Endodermal cell (in vitro differentiated cells): ENCODE results near the gene ODF2. TPM values are rescaled to one million over a fixed set of nuclear protein-coding genes. Genes with fewer than 3 reads are reported as not detected.
"Not testable (repeated sequence)": the region's sequence is repeated elsewhere in the genome, so short reads cannot be mapped to it uniquely, and the experiment has no call there.

ENCODE experiments used
- DNase-seq: peaks from one replicate; pipeline ENCODE4 v3.0.0-alpha.2; 2017
- H3K27ac ChIP-seq: 2 replicates; pipeline ENCODE4 v1.5.1; 2013; ENCODE audit warnings: mild to moderate bottlenecking, low read depth, low read length, moderate library complexity
- H3K27me3 ChIP-seq: 2 replicates; pipeline ENCODE4 v1.6.1; 2013; ENCODE audit warnings: mild to moderate bottlenecking, low read length, moderate library complexity; ENCODE audit not compliant: insufficient read depth, control insufficient read depth, poor library complexity, severe bottlenecking
- H3K36me3 ChIP-seq: 2 replicates; pipeline ENCODE4 v1.7.0; 2013; ENCODE audit warnings: mild to moderate bottlenecking, low read length, moderate library complexity; ENCODE audit not compliant: control insufficient read depth, insufficient read depth
- H3K4me1 ChIP-seq: one replicate; pipeline ENCODE4 v1.7.0; 2013; ENCODE audit warnings: low read length; ENCODE audit not compliant: control insufficient read depth, insufficient read depth
- H3K4me3 ChIP-seq: 2 replicates; pipeline ENCODE4 v1.5.1; 2013; ENCODE audit warnings: mild to moderate bottlenecking, low read length, moderate library complexity
- H3K9ac ChIP-seq: 2 replicates; pipeline ENCODE4 v1.6.1; 2013; ENCODE audit warnings: mild to moderate bottlenecking, low read length, moderate library complexity; ENCODE audit not compliant: poor library complexity, severe bottlenecking; ENCODE audit errors: extremely low read depth
- H3K9me3 ChIP-seq: 2 replicates; pipeline ENCODE4 v1.6.1; 2013; ENCODE audit warnings: mild to moderate bottlenecking, low read length, moderate library complexity; ENCODE audit not compliant: control insufficient read depth
- H3K27ac Mint-ChIP-seq: 2 replicates; pipeline ENCODE4 v1.8.0; 2020; ENCODE audit warnings: mixed read lengths
- H3K27me3 Mint-ChIP-seq: 2 replicates; pipeline ENCODE4 v1.8.0; 2021; ENCODE audit warnings: mild to moderate bottlenecking, mixed read lengths; ENCODE audit not compliant: insufficient read depth
- H3K36me3 Mint-ChIP-seq: 2 replicates; pipeline ENCODE4 v1.8.0; 2020; ENCODE audit warnings: low read depth, mixed read lengths
- H3K4me1 Mint-ChIP-seq: 2 replicates; pipeline ENCODE4 v1.8.0; 2020; ENCODE audit warnings: mixed read lengths
- H3K4me3 Mint-ChIP-seq: 2 replicates; pipeline ENCODE4 v1.8.0; 2020; ENCODE audit warnings: mild to moderate bottlenecking, moderate library complexity, mixed read lengths
- H3K9me3 Mint-ChIP-seq: 2 replicates; pipeline ENCODE4 v1.8.0; 2020; ENCODE audit warnings: mild to moderate bottlenecking, mixed read lengths
- WGBS, 2 experiments: methylation state at CpG; one replicate each; pipeline versions ENCODE4 v1.1.5 to v1.1.7; 2013; ENCODE audit warnings: missing lambda C conversion rate in 2 of 2, mixed read lengths in 1 of 2; ENCODE audit not compliant: insufficient coverage in 1 of 2, insufficient read length in 1 of 2; 5-methylcytosine and 5-hydroxymethylcytosine counted together
- total RNA-seq, 2 donors: library from RNA; stranded (reverse); fragmentation: NEBNext Ultra II Directional in 1 of 2; extraction: Animal tissue kit (Norgen Biotek cat#: 25700) in 1 of 2; gene quantifications; 2 replicates in 1 of 2; 3 replicates in 1 of 2; pipeline ENCODE4 v1.2.1, GENCODE V29; 2021
- TF ChIP-seq, protein P1 (sequence below): fragments of 200-600 bp; sonication (generic); conservative IDR thresholded peaks from 2 replicates; pipeline ENCODE4 v1.5.0; 2021; ENCODE audit warnings: antibody characterized with exemption, mild to moderate bottlenecking

ODF2 gene
- total RNA-seq, 2 donors from 2014 or later, result 34.5 to 48.7 TPM

DNA sequence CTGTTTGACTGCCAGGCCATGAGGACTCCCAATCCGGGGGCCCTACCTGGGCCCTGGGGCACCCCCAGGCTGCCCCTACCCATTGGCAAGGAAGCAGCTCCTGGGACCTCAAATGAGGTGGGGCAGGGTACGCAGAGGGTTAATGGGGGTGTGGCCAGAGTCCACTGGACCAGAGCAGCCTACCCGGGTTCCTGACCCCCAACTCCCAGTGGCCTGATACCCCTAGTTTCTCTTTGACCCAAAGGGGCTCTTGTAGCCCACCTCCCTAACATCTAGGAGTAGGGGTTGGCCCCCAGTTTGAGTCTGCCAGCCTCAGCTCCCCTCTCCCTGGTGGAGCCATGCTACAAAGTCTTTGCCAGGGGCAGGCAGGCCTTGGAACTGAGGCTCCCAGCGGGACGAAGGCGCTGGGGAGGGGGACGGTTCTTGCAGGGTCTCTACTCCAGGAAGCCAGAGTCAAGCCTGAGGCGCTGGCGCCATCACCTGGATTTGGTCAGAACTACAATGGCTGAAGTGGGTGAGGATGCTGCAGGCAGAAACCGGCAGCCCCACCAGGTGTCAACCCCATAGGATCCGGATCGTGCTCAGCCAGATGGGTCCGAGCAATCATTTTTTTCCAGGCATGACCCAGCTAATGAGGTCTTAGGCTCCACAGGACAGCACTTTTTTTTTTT lies 43.6 kb upstream of the ODF2 start:
- H3K4me3 ChIP-seq, result no peak overlapping the region
- H3K9me3 ChIP-seq, result no peaks in the 10 kb centered on the region
- Mint-ChIP-seq H3K27ac (no peak overlapping the region), H3K36me3 (no peaks in the 10 kb centered on the region), H3K4me3 (no peak overlapping the region), H3K9me3 (peaks cover 2% of the 10 kb centered on the region), H3K4me1 (peaks cover 6% of the 10 kb centered on the region), H3K27me3 (peaks cover 83% of the 10 kb centered on the region)
- no peak overlapping the region for H3K27ac ChIP-seq
- peak; percentile 99 for DNase-seq
- H3K27me3 ChIP-seq, result peaks cover 34% of the 10 kb centered on the region
- no peaks in the 10 kb centered on the region for H3K36me3 ChIP-seq
- 20% methylated on average over 5 to 13 of the region's 13 CpGs for WGBS, 2 experiments
- no peak overlapping the region for H3K9ac ChIP-seq
- no peaks in the 10 kb centered on the region for H3K4me1 ChIP-seq
- TF ChIP-seq, protein P1, sequence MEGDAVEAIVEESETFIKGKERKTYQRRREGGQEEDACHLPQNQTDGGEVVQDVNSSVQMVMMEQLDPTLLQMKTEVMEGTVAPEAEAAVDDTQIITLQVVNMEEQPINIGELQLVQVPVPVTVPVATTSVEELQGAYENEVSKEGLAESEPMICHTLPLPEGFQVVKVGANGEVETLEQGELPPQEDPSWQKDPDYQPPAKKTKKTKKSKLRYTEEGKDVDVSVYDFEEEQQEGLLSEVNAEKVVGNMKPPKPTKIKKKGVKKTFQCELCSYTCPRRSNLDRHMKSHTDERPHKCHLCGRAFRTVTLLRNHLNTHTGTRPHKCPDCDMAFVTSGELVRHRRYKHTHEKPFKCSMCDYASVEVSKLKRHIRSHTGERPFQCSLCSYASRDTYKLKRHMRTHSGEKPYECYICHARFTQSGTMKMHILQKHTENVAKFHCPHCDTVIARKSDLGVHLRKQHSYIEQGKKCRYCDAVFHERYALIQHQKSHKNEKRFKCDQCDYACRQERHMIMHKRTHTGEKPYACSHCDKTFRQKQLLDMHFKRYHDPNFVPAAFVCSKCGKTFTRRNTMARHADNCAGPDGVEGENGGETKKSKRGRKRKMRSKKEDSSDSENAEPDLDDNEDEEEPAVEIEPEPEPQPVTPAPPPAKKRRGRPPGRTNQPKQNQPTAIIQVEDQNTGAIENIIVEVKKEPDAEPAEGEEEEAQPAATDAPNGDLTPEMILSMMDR, result peak; percentile 92

DNA sequence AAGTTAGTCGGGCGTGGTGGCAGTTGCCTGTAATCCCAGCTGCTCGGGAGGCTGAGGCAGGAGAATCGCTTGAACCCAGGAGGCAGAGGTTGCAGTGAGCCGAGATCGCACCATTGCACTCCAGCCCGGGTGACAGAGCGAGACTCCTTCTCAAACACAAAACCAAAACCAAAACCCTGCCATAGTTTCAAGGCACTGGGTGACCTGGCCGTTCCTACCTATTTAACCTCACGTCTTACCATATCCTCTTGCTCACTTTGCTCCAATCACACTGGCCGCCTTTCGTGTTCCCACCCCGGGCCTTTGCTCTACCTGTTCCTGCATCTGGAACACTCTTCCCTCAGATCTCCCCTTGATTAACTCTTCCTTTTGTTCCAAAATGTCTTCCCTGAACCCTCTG lies 42.1 kb upstream of the ODF2 start:
- not testable (repeated sequence) for H3K4me1 ChIP-seq, H3K36me3 Mint-ChIP-seq, DNase-seq, H3K9me3 ChIP-seq, H3K4me1 Mint-ChIP-seq, H3K4me3 ChIP-seq, H3K36me3 ChIP-seq, H3K27ac ChIP-seq, H3K27ac Mint-ChIP-seq, H3K4me3 Mint-ChIP-seq, H3K9ac ChIP-seq, H3K9me3 Mint-ChIP-seq
- peaks cover 81% of the 10 kb centered on the region for H3K27me3 Mint-ChIP-seq
- WGBS, 2 experiments, result 92 to 93% methylated on average over 13 of the region's 13 CpGs
- peaks cover 35% of the 10 kb centered on the region for H3K27me3 ChIP-seq

DNA sequence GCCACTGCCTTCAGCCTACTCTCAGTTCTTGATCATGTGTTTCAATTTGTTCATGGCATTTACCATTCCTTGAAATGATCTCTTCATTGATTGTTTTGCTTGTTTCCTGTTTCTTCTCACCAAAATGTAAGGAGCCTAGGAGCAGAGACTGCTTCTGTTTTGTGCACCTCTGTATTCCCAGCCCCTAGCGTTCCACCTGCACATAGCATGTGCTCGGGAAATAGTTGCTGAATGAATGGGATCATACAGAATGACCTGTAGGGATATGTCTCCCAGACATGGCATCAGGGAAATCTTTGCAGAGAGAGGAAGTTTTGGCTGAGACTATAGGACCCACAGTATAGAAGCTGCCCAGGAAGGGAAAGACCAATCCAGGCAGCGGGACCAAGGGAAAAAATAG lies 41.3 kb upstream of the ODF2 start:
- Histone ChIP-seq H3K9ac (no peak overlapping the region), H3K36me3 (no peaks in the 10 kb centered on the region), H3K27me3 (peaks cover 35% of the 10 kb centered on the region), H3K4me3 (no peak overlapping the region), H3K4me1 (no peaks in the 10 kb centered on the region), H3K27ac (no peak overlapping the region), H3K9me3 (no peaks in the 10 kb centered on the region)
- no peak for DNase-seq
- peaks cover 83% of the 10 kb centered on the region for H3K27me3 Mint-ChIP-seq
- H3K36me3 Mint-ChIP-seq, result no peaks in the 10 kb centered on the region
- peaks cover 3% of the 10 kb centered on the region for H3K4me1 Mint-ChIP-seq
- H3K27ac Mint-ChIP-seq, result no peak overlapping the region
- WGBS, 2 experiments, result 79 to 86% methylated on average over 3 of the region's 3 CpGs
- TF ChIP-seq, protein P1, result peak; percentile 53
- peaks cover 2% of the 10 kb centered on the region for H3K9me3 Mint-ChIP-seq
- H3K4me3 Mint-ChIP-seq, result no peak overlapping the region

DNA sequence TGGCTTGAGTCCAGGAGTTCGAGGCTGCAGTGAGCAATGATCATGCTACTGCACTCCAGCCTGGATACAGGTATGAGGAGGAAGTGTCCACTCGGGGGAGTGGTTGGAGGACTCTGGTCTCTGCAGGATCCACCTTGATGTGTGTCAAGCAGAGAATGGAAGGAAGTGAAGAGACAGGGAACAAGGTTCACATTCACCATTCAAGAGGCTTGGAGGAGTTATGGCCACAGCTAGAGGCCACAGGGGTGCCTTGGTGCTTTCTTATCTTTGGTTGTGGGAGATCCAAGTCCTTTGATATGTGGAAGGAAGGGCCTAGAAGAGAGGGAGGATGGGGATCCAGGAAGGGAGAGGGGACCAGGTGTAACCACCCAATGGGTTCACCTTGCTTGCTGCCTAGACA lies 40.5 kb upstream of the ODF2 start:
- no peaks in the 10 kb centered on the region for H3K36me3 Mint-ChIP-seq
- H3K4me1 ChIP-seq, result no peaks in the 10 kb centered on the region
- H3K9me3 Mint-ChIP-seq, result peaks cover 2% of the 10 kb centered on the region
- H3K4me3 ChIP-seq, result no peak overlapping the region
- no peak overlapping the region for H3K27ac ChIP-seq
- no peaks in the 10 kb centered on the region for H3K36me3 ChIP-seq
- H3K4me3 Mint-ChIP-seq, result no peak overlapping the region
- peaks cover 80% of the 10 kb centered on the region for H3K27me3 Mint-ChIP-seq
- no peak overlapping the region for H3K9ac ChIP-seq
- peaks cover 3% of the 10 kb centered on the region for H3K4me1 Mint-ChIP-seq
- H3K27ac Mint-ChIP-seq, result no peak overlapping the region
- H3K9me3 ChIP-seq, result no peaks in the 10 kb centered on the region
- WGBS, 2 experiments, result 90 to 93% methylated on average over 2 of the region's 2 CpGs
- DNase-seq, result no peak
- peaks cover 33% of the 10 kb centered on the region for H3K27me3 ChIP-seq
- TF ChIP-seq, protein P1, result no peak
